A549 (cell line): Measurements from ENCODE around the gene NOXA1. TPM values are rescaled to one million over a fixed set of nuclear protein-coding genes. Genes with fewer than 3 reads are reported as not detected.
A peak's percentile ranks its signal among the peaks of the same experiment; 100 is the strongest.

Source experiments
- ATAC-seq, 2 experiments: fragments of 200-7000 bp in 1 of 2; fragments of >200 bp in 1 of 2; cut with Nextera tagmentation in 1 of 2; cut with Tn5 transposase in 1 of 2; 3 replicates each; pipeline versions ENCODE4 v1.8.0 to v1.9.1; 2018 to 2020; ENCODE audit warnings: mild to moderate bottlenecking in 1 of 2, moderate library complexity in 1 of 2
- CTCF ChIA-PET: fragments of 300-600 bp; sonication (Branson Sonifier 250); formaldehyde crosslinking; extraction: SDS; loops from one replicate; lab custom pipeline; 2021; ENCODE audit warnings: antibody characterized with exemption, inconsistent platforms; lab: Yijun Ruan, JAX
- POLR2A ChIA-PET: fragments of 350-600 bp; formaldehyde crosslinking; extraction: SDS; loops from one replicate; lab custom pipeline; 2021; ENCODE audit warnings: antibody characterized with exemption, inconsistent platforms; lab: Yijun Ruan, JAX
- DNase-seq, 2 experiments: peaks; one replicate each; pipeline versions ENCODE4 v3.0.0 to v3.0.0-alpha.2; 2011 to 2016; ENCODE audit warnings: low read depth in 1 of 2, low spot score in 1 of 2
- FAIRE-seq: peaks from 2 replicates; lab custom pipeline; 2011; peaks lifted over from hg19 to GRCh38; lab: Jason Lieb, UNC
- H3K27ac ChIP-seq, 2 experiments: fragments of >200 bp; sonication (Bioruptor Twin); formaldehyde crosslinking; 3 replicates each; pipeline ENCODE4 v1.5.1; 2016 to 2017
- H3K4me1 ChIP-seq: fragments of >200 bp; sonication (Bioruptor Twin); formaldehyde crosslinking; 3 replicates; pipeline ENCODE4 v1.6.1; 2016
- H3K4me2 ChIP-seq: fragments of >200 bp; sonication (Bioruptor Twin); formaldehyde crosslinking; 3 replicates; pipeline ENCODE4 v1.6.1; 2016
- H3K4me3 ChIP-seq: fragments of >200 bp; sonication (Bioruptor Twin); formaldehyde crosslinking; 3 replicates; pipeline ENCODE4 v1.5.1; 2016
- H3K9me3 ChIP-seq: fragments of >200 bp; sonication (Bioruptor Twin); formaldehyde crosslinking; 3 replicates; pipeline ENCODE4 v1.6.1; 2016
- BCL3 ChIP-seq: fragments of >200 bp; sonication (Bioruptor Twin); formaldehyde crosslinking; IDR thresholded peaks from 3 replicates; pipeline ENCODE4 v1.6.1; 2016
- BHLHE40 ChIP-seq: IDR thresholded peaks from 2 replicates; pipeline ENCODE4 v1.6.1; 2012; ENCODE audit warnings: low read depth, low read length, inconsistent platforms
- CBX8 ChIP-seq: fragments of 200-600 bp; sonication (generic); IDR thresholded peaks from 2 replicates; pipeline ENCODE4 v1.6.1; 2016
- EHF ChIP-seq: fragments of 250-450 bp; sonication (Bioruptor Pico); IDR thresholded peaks from 2 replicates; pipeline ENCODE4 v1.5.0; 2020; ENCODE audit warnings: mild to moderate bottlenecking
- GATA3 ChIP-seq: IDR thresholded peaks from 2 replicates; pipeline ENCODE4 v1.6.1; 2012; ENCODE audit warnings: borderline replicate concordance
- MAZ ChIP-seq: fragments of 150-350 bp; IDR thresholded peaks from 2 replicates; pipeline ENCODE4 v1.6.1; 2014; ENCODE audit warnings: antibody characterized with exemption, low read depth, low read length, borderline replicate concordance
- NR3C1 ChIP-seq: fragments of >200 bp; sonication (Bioruptor Twin); formaldehyde crosslinking; IDR thresholded peaks from 3 replicates; pipeline ENCODE4 v1.6.1; 2017
- PHF8 ChIP-seq: fragments of 200-600 bp; sonication (generic); IDR thresholded peaks from 2 replicates; pipeline ENCODE4 v1.6.1; 2016; ENCODE audit warnings: low read depth, mild to moderate bottlenecking, antibody characterized with exemption, moderate library complexity, borderline replicate concordance
- RNF2 ChIP-seq: fragments of 200-600 bp; sonication (generic); IDR thresholded peaks from 2 replicates; pipeline ENCODE4 v1.6.1; 2016; ENCODE audit warnings: low read depth, mild to moderate bottlenecking, antibody characterized with exemption, moderate library complexity, borderline replicate concordance
- SMC3 ChIP-seq: fragments of >200 bp; sonication (Bioruptor Twin); formaldehyde crosslinking; IDR thresholded peaks from 3 replicates; pipeline ENCODE4 v1.6.1; 2018; ENCODE audit warnings: inconsistent platforms
- ZFP36 ChIP-seq: fragments of 450-650 bp; IDR thresholded peaks from 2 replicates; pipeline ENCODE4 v1.6.1; 2014; ENCODE audit warnings: borderline replicate concordance; ENCODE audit not compliant: partially characterized antibody
- WGBS: methylation state at CpG from one replicate; pipeline ENCODE4 v1.1.6; 2017; ENCODE audit errors: missing lambda C conversion rate; 5-methylcytosine and 5-hydroxymethylcytosine counted together
- polyA plus RNA-seq, 4 experiments: library from polyadenylated mRNA; depleted of rRNA in 3 of 4; stranded (reverse); fragments of >200 nt; fragmentation: RNase III in 1 of 4; extraction: RNeasy Plus Mini Kit Qiagen cat#74134 plus additional on column Dnase treatment in 1 of 4; gene quantifications; 2 replicates in 3 of 4; 3 replicates in 1 of 4; pipeline ENCODE4 v1.2.3, GENCODE V29; 2011 to 2017
- TF ChIP-seq, protein P1 (sequence below): fragments of 200-600 bp; sonication (generic); IDR thresholded peaks from 2 replicates; pipeline ENCODE4 v1.6.1; 2016; ENCODE audit warnings: antibody characterized with exemption, mild to moderate bottlenecking, moderate library complexity

NOXA1 gene
- polyA plus RNA-seq, 2 of the 4 experiments (the other 2 are of a cell fraction) = 0.44 to 1.5 TPM

GRCh38 chr9:137452761-137453642 lies 29.8 kb downstream of the NOXA1 start:
- no peak overlapping the region for H3K27ac ChIP-seq
- DNase-seq (no peak), FAIRE-seq (no peak), ATAC-seq (no peak)
- peaks cover 29% of the 10 kb centered on the region for H3K4me1 ChIP-seq
- CTCF ChIA-PET = interaction anchor here (0.9 to 5.8 kb wide), 5 partner anchors 8 to 166 kb away, joined by 3 to 35 read pairs (median 8); partner anchors contain the start of genes ENTPD8, EXD3 and NOXA1
- no peaks in the 10 kb centered on the region for H3K9me3 ChIP-seq
- no peak overlapping the region for H3K4me2 ChIP-seq
- POLR2A ChIA-PET = no interaction called here
- no peak overlapping the region for H3K4me3 ChIP-seq
- 95% methylated on average over 21 of the region's 43 CpGs for WGBS
- TF ChIP-seq PHF8 (no peak), RNF2 (no peak)

DNA sequence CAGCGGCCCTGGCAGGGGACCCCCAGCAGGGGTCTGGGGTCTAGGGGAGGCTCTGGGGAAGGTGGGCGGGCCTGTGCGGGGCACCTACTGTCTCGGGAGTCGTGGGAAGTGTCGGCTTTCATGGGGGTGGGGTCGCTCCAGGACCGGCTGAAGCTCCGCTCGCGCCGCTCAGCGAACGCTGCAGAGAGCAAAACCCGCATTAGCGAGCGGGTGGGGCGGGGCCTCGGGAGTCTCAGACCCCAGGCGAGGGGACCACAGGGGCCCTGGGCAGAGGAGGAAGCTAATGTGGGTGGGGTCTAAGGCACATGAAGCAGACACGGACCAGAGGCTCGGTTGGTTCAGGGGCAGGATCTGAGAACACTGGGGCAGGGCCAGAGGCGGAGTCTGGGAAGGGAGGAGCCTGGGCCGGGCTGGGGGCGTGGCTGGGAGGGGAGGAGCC lies 30.5 kb downstream of the NOXA1 start:
- ChIA-PET POLR2A (no interaction called here), CTCF (interaction anchor here (1.4 to 5.8 kb wide), 4 partner anchors 9 to 166 kb away, joined by 3 to 35 read pairs (median 11); partner anchors contain the start of genes EXD3 and NOXA1)
- Histone ChIP-seq H3K4me3 (no peak overlapping the region), H3K4me1 (peaks cover 33% of the 10 kb centered on the region), H3K9me3 (no peaks in the 10 kb centered on the region), H3K4me2 (no peak overlapping the region), H3K27ac (no peak overlapping the region)
- no peak for TF ChIP-seq MAZ
- no peak for TF ChIP-seq SMC3
- no peak for TF ChIP-seq ZFP36
- TF ChIP-seq, protein P1, sequence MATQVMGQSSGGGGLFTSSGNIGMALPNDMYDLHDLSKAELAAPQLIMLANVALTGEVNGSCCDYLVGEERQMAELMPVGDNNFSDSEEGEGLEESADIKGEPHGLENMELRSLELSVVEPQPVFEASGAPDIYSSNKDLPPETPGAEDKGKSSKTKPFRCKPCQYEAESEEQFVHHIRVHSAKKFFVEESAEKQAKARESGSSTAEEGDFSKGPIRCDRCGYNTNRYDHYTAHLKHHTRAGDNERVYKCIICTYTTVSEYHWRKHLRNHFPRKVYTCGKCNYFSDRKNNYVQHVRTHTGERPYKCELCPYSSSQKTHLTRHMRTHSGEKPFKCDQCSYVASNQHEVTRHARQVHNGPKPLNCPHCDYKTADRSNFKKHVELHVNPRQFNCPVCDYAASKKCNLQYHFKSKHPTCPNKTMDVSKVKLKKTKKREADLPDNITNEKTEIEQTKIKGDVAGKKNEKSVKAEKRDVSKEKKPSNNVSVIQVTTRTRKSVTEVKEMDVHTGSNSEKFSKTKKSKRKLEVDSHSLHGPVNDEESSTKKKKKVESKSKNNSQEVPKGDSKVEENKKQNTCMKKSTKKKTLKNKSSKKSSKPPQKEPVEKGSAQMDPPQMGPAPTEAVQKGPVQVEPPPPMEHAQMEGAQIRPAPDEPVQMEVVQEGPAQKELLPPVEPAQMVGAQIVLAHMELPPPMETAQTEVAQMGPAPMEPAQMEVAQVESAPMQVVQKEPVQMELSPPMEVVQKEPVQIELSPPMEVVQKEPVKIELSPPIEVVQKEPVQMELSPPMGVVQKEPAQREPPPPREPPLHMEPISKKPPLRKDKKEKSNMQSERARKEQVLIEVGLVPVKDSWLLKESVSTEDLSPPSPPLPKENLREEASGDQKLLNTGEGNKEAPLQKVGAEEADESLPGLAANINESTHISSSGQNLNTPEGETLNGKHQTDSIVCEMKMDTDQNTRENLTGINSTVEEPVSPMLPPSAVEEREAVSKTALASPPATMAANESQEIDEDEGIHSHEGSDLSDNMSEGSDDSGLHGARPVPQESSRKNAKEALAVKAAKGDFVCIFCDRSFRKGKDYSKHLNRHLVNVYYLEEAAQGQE = no peak
- TF ChIP-seq EHF (CRISPR knock-in tag) = no peak
- TF ChIP-seq GATA3 = no peak
- TF ChIP-seq CBX8 = no peak
- no peak for TF ChIP-seq BHLHE40
- peak in 1 of 2 experiments; percentile 62; a peak in 3 of 6 replicates for ATAC-seq
- DNase-seq = peak; percentile 43 to 57
- no peak for FAIRE-seq
- WGBS = 86% methylated on average over 21 of the region's 25 CpGs

DNA sequence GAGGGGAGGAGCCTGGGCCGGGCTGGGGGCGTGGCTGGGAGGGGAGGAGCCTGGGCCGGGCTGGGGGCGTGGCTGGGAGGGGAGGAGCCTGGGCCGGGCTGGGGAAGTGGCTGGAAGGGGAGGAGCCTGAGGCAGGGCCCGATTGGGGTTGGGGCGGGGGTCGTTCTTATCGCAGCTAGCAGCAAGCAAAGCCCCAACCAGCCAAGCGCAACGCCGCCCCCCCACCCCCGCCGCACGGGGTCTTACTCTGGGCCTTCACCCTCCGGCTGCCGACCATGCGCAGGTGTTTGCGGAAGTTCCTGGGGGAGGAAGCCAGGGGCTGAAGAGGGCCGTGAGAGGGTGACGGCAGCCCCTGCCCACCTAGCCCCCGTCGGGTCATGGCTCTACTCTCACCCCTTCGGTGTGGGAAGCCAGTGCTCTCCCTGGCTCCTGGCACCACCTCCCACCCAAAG lies 31.0 kb downstream of the NOXA1 start:
- ATAC-seq (peak in 1 of 2 experiments; percentile 28; a peak in 3 of 6 replicates), FAIRE-seq (no peak), DNase-seq (no peak)
- Histone ChIP-seq H3K4me2 (peak overlapping the region; percentile 43), H3K27ac (peak overlapping the region in 1 of 2 experiments; percentile 46; a peak in 1 of 6 replicates), H3K4me1 (peaks cover 33% of the 10 kb centered on the region), H3K4me3 (no peak overlapping the region), H3K9me3 (no peaks in the 10 kb centered on the region)
- ChIA-PET CTCF (interaction anchor here (1.1 to 5.8 kb wide), 4 partner anchors 9 to 167 kb away, joined by 3 to 35 read pairs (median 11); partner anchors contain the start of genes EXD3, NOXA1 and NRARP), POLR2A (no interaction called here)
- TF ChIP-seq NR3C1 (no peak), BCL3 (no peak)
- WGBS = 58% methylated on average over 11 of the region's 24 CpGs
